ENCODE measurements around the gene HAVCR1.
"Not testable (repeated sequence)": the region's sequence is repeated elsewhere in the genome, so short reads cannot be mapped to it uniquely, and the experiment has no call there.

The HAVCR1 gene

GRCh38 chr5:157050050-157050449 lies 8.9 kb downstream of the HAVCR1 start:
- Histone ChIP-seq H3K4me1 (ENCODE audit: control insufficient read depth, insufficient read depth, low read length, unreplicated experiment) (no peaks in the 10 kb centered on the region), H2AFZ (ENCODE audit: low read length, unreplicated experiment) (no peak overlapping the region), H3K36me3 (ENCODE audit: insufficient read depth, low read length) (no peaks in the 10 kb centered on the region), H3K4me3 (ENCODE audit: low read depth, low read length) (no peak overlapping the region), H3K79me2 (ENCODE audit: control insufficient read depth, insufficient read depth, low read length, unreplicated experiment) (no peaks in the 10 kb centered on the region), H3K27ac (ENCODE audit: low read depth, low read length) (no peak overlapping the region), H3K27me3 (ENCODE audit: insufficient read depth, low read length) (peaks cover 4% of the 10 kb centered on the region; the same call in 1 of the 2 replicates)

GRCh38 chr5:157049605-157050004 lies 9.3 kb downstream of the HAVCR1 start:
- no peak overlapping the region for H3K27ac ChIP-seq (ENCODE audit: low read depth, low read length)
- no peaks in the 10 kb centered on the region for H3K36me3 ChIP-seq (ENCODE audit: insufficient read depth, low read length)
- no peaks in the 10 kb centered on the region for H3K79me2 ChIP-seq (ENCODE audit: control insufficient read depth, insufficient read depth, low read length, unreplicated experiment)
- no peak overlapping the region for H3K4me3 ChIP-seq (ENCODE audit: low read depth, low read length)
- peaks cover 4% of the 10 kb centered on the region; the same call in 1 of the 2 replicates for H3K27me3 ChIP-seq (ENCODE audit: insufficient read depth, low read length)
- H2AFZ ChIP-seq (ENCODE audit: low read length, unreplicated experiment), result no peak overlapping the region
- no peaks in the 10 kb centered on the region for H3K4me1 ChIP-seq (ENCODE audit: control insufficient read depth, insufficient read depth, low read length, unreplicated experiment)

GRCh38 chr5:157047898-157048297 lies 11.0 kb downstream of the HAVCR1 start:
- H3K4me1 ChIP-seq (ENCODE audit: control insufficient read depth, insufficient read depth, low read length, unreplicated experiment), result no peaks in the 10 kb centered on the region
- no peaks in the 10 kb centered on the region for H3K79me2 ChIP-seq (ENCODE audit: control insufficient read depth, insufficient read depth, low read length, unreplicated experiment)
- no peaks in the 10 kb centered on the region for H3K36me3 ChIP-seq (ENCODE audit: insufficient read depth, low read length)
- no peak overlapping the region for H2AFZ ChIP-seq (ENCODE audit: low read length, unreplicated experiment)
- H3K27me3 ChIP-seq (ENCODE audit: insufficient read depth, low read length), result peaks cover 4% of the 10 kb centered on the region; the same call in 1 of the 2 replicates
- no peak overlapping the region for H3K27ac ChIP-seq (ENCODE audit: low read depth, low read length)
- H3K4me3 ChIP-seq (ENCODE audit: low read depth, low read length), result no peak overlapping the region

GRCh38 chr5:157047016-157047415 lies 11.9 kb downstream of the HAVCR1 start:
- not testable (repeated sequence) for H2AFZ ChIP-seq (ENCODE audit: low read length, unreplicated experiment); H3K36me3 ChIP-seq (ENCODE audit: insufficient read depth, low read length); H3K4me1 ChIP-seq (ENCODE audit: control insufficient read depth, insufficient read depth, low read length, unreplicated experiment); H3K4me3 ChIP-seq (ENCODE audit: low read depth, low read length); H3K27me3 ChIP-seq (ENCODE audit: insufficient read depth, low read length); H3K79me2 ChIP-seq (ENCODE audit: control insufficient read depth, insufficient read depth, low read length, unreplicated experiment); H3K27ac ChIP-seq (ENCODE audit: low read depth, low read length)

GRCh38 chr5:157046041-157046440 lies 12.9 kb downstream of the HAVCR1 start:
- Histone ChIP-seq H3K4me1 (ENCODE audit: control insufficient read depth, insufficient read depth, low read length, unreplicated experiment) (no peaks in the 10 kb centered on the region), H3K4me3 (ENCODE audit: low read depth, low read length) (no peak overlapping the region), H3K27me3 (ENCODE audit: insufficient read depth, low read length) (peaks cover 3% of the 10 kb centered on the region; the same call in 1 of the 2 replicates), H3K27ac (ENCODE audit: low read depth, low read length) (no peak overlapping the region), H2AFZ (ENCODE audit: low read length, unreplicated experiment) (no peak overlapping the region), H3K79me2 (ENCODE audit: control insufficient read depth, insufficient read depth, low read length, unreplicated experiment) (no peaks in the 10 kb centered on the region), H3K36me3 (ENCODE audit: insufficient read depth, low read length) (no peaks in the 10 kb centered on the region)

GRCh38 chr5:157045601-157046000 lies 13.3 kb downstream of the HAVCR1 start:
- no peaks in the 10 kb centered on the region for H3K27me3 ChIP-seq (ENCODE audit: insufficient read depth, low read length)
- no peaks in the 10 kb centered on the region for H3K79me2 ChIP-seq (ENCODE audit: control insufficient read depth, insufficient read depth, low read length, unreplicated experiment)
- H3K4me3 ChIP-seq (ENCODE audit: low read depth, low read length), result no peak overlapping the region
- H3K4me1 ChIP-seq (ENCODE audit: control insufficient read depth, insufficient read depth, low read length, unreplicated experiment), result no peaks in the 10 kb centered on the region
- no peak overlapping the region for H2AFZ ChIP-seq (ENCODE audit: low read length, unreplicated experiment)
- no peaks in the 10 kb centered on the region for H3K36me3 ChIP-seq (ENCODE audit: insufficient read depth, low read length)
- H3K27ac ChIP-seq (ENCODE audit: low read depth, low read length), result no peak overlapping the region

GRCh38 chr5:157038568-157039187 lies 20.2 kb downstream of the HAVCR1 start:
- H3K36me3 ChIP-seq (ENCODE audit: insufficient read depth, low read length), result no peaks in the 10 kb centered on the region
- H3K4me3 ChIP-seq (ENCODE audit: low read depth, low read length), result no peak overlapping the region
- no peak overlapping the region for H3K27ac ChIP-seq (ENCODE audit: low read depth, low read length)
- 0 out of 2 replicates have a peak, but pooled peaks cover 2% of the 10 kb centered on the region for H3K27me3 ChIP-seq (ENCODE audit: insufficient read depth, low read length)
- H3K4me1 ChIP-seq (ENCODE audit: control insufficient read depth, insufficient read depth, low read length, unreplicated experiment), result no peaks in the 10 kb centered on the region
- H2AFZ ChIP-seq (ENCODE audit: low read length, unreplicated experiment), result no peak overlapping the region
- no peaks in the 10 kb centered on the region for H3K79me2 ChIP-seq (ENCODE audit: control insufficient read depth, insufficient read depth, low read length, unreplicated experiment)

GRCh38 chr5:157034106-157035072 lies 24.5 kb downstream of the HAVCR1 start:
- H3K36me3 ChIP-seq (ENCODE audit: insufficient read depth, low read length); H3K4me1 ChIP-seq (ENCODE audit: control insufficient read depth, insufficient read depth, low read length, unreplicated experiment); H2AFZ ChIP-seq (ENCODE audit: low read length, unreplicated experiment); H3K79me2 ChIP-seq (ENCODE audit: control insufficient read depth, insufficient read depth, low read length, unreplicated experiment); H3K4me3 ChIP-seq (ENCODE audit: low read depth, low read length); H3K27ac ChIP-seq (ENCODE audit: low read depth, low read length): not testable (repeated sequence)
- H3K27me3 ChIP-seq (ENCODE audit: insufficient read depth, low read length), result peaks cover 13% of the 10 kb centered on the region; the same call in 1 of the 2 replicates

GRCh38 chr5:157033071-157033583 lies 25.8 kb downstream of the HAVCR1 start:
- Histone ChIP-seq H3K4me3 (ENCODE audit: low read depth, low read length) (no peak overlapping the region), H2AFZ (ENCODE audit: low read length, unreplicated experiment) (no peak overlapping the region), H3K4me1 (ENCODE audit: control insufficient read depth, insufficient read depth, low read length, unreplicated experiment) (no peaks in the 10 kb centered on the region)

GRCh38 chr5:157030692-157031091 lies 28.2 kb downstream of the HAVCR1 start:
- Histone ChIP-seq H3K36me3 (ENCODE audit: insufficient read depth, low read length) (no peaks in the 10 kb centered on the region), H3K79me2 (ENCODE audit: control insufficient read depth, insufficient read depth, low read length, unreplicated experiment) (no peaks in the 10 kb centered on the region), H3K27me3 (ENCODE audit: insufficient read depth, low read length) (peaks cover 21% of the 10 kb centered on the region), H3K4me3 (ENCODE audit: low read depth, low read length) (no peak overlapping the region), H3K4me1 (ENCODE audit: control insufficient read depth, insufficient read depth, low read length, unreplicated experiment) (no peaks in the 10 kb centered on the region), H3K27ac (ENCODE audit: low read depth, low read length) (no peak overlapping the region), H2AFZ (ENCODE audit: low read length, unreplicated experiment) (no peak overlapping the region)

More at GRCh38 chr5:157033071-157033583, 25.8 kb downstream of the HAVCR1 start:
- H3K27me3 ChIP-seq (ENCODE audit: insufficient read depth, low read length), result peaks cover 21% of the 10 kb centered on the region
- no peaks in the 10 kb centered on the region for H3K79me2 ChIP-seq (ENCODE audit: control insufficient read depth, insufficient read depth, low read length, unreplicated experiment)
- no peak overlapping the region for H3K27ac ChIP-seq (ENCODE audit: low read depth, low read length)
- H3K36me3 ChIP-seq (ENCODE audit: insufficient read depth, low read length), result no peaks in the 10 kb centered on the region
